ENCODE data around the gene IL27RA.

- TF ChIP-seq TAF1 (IDR thresholded peaks at IDR 0.05; ENCODE audit: low read depth): no peak
- no peak for TF ChIP-seq EP300 (IDR thresholded peaks at IDR 0.05; ENCODE audit: borderline replicate concordance)
- no peak for TF ChIP-seq FOXM1 (IDR thresholded peaks at IDR 0.05; ENCODE audit: borderline replicate concordance, low read depth)
- no peak for TF ChIP-seq TCF12 (IDR thresholded peaks at IDR 0.05; ENCODE audit: low read depth)
- TF ChIP-seq CREB1 (IDR thresholded peaks at IDR 0.05; ENCODE audit: low read depth): no peak
- TF ChIP-seq TEAD4 (IDR thresholded peaks at IDR 0.05): no peak
- TF ChIP-seq CEBPB (IDR thresholded peaks at IDR 0.05): no peak
Observed at GRCh38 chr19:14102102-14102696, 70.6 kb downstream of the IL27RA start.
